Measurements from ENCODE around the gene CDH4. TPM values are rescaled to one million over a fixed set of nuclear protein-coding genes. Genes with fewer than 3 reads are reported as not detected.

The CDH4 gene
- total and polyA plus RNA-seq, 2 donors (not counting 1 experiment from before 2014, with no cell fraction given), result not detected

- Mint-ChIP-seq H3K4me1 (no peaks in the 10 kb centered on the region), H3K27ac (no peak overlapping the region), H3K4me3 (no peak overlapping the region), H3K27me3 (no peaks in the 10 kb centered on the region), H3K9me3 (ENCODE audit: insufficient read depth) (peaks cover 3% of the 10 kb centered on the region)
- no peak overlapping the region for H3K4me3 ChIP-seq (ENCODE audit: control extremely low read depth in 1 of 5, extremely low read depth in 1 of 5, insufficient read depth in 1 of 5, low read depth in 2 of 5, low read length in 4 of 5)
- 99% methylated on average over 7 of the region's 10 CpGs for WGBS (ENCODE audit: insufficient coverage)
- no peak for DNase-seq
- H3K36me3 ChIP-seq (replicated peaks in 1 of 2; ENCODE audit: control extremely low read depth in 1 of 2, control insufficient read depth in 1 of 2, extremely low read depth in 1 of 2, insufficient read depth in 2 of 2, low read length in 1 of 2), result no peaks in the 10 kb centered on the region
- no peaks in the 10 kb centered on the region for H3K79me2 ChIP-seq (ENCODE audit: control insufficient read depth, insufficient read depth, low read length)
- peaks cover 0 to 25% (median 5%) of the 10 kb centered on the region in 3 donors for H3K9me3 ChIP-seq (ENCODE audit: control extremely low read depth in 1 of 3, control insufficient read depth in 2 of 3, insufficient read depth in 1 of 3, low read length in 2 of 3)
- intact Hi-C loops (cut with micrococcal nuclease), result no loop called here
- TF ChIP-seq CTCF (IDR thresholded peaks at IDR 0.05), result no peak
- no peak for TF ChIP-seq EZH2 (IDR thresholded peaks at IDR 0.05; ENCODE audit: borderline replicate concordance, insufficient read depth, low read depth, low read length, poor library complexity, severe bottlenecking)
- no peaks in the 10 kb centered on the region for H4K20me1 ChIP-seq (ENCODE audit: control insufficient read depth, insufficient read depth, low read length, poor library complexity, severe bottlenecking)
- no peak overlapping the region for H3K27ac ChIP-seq (ENCODE audit: low read length in 2 of 2)
- no peak for ATAC-seq (ENCODE audit: low read depth)
- no peak overlapping the region for H2AFZ ChIP-seq (ENCODE audit: insufficient read depth, low read depth, low read length, poor library complexity, severe bottlenecking)
- H3K4me2 ChIP-seq (replicated peaks; ENCODE audit: low read depth, low read length, poor library complexity, severe bottlenecking), result no peak overlapping the region
- no peak overlapping the region for H3K9ac ChIP-seq (ENCODE audit: low read length)
- no peaks in the 10 kb centered on the region for H3K27me3 ChIP-seq (replicated peaks in 1 of 4; ENCODE audit: control extremely low read depth in 1 of 4, control insufficient read depth in 3 of 4, insufficient read depth in 4 of 4, low read length in 3 of 4)
- ChIA-PET CTCF (no interaction called here), POLR2A (no interaction called here)
- H3K4me1 ChIP-seq (ENCODE audit: control insufficient read depth in 2 of 2, insufficient read depth in 2 of 2, low read length in 2 of 2), result no peaks in the 10 kb centered on the region
Observed at GRCh38 chr20:61451009-61451408, 198.9 kb downstream of the CDH4 start.

DNA sequence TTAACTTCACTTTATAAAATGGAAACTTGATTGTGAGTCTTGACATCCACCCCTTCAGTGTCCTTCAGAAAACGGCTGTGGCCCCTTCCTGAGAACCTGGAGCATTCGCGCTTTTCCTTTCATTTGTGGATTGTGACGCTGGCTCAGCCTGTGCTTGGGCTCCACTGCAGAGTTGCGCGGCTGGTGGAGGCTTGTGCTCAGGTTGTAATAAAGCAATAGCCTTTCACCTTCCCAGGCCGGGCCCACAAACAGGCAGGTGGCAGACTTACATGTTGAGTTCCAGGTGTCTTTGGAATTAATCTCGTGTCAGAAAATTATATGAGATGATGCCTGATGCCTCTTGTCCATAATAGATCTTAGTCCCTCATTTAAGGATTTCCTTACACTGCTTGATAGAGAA, 199.9 kb downstream of the CDH4 start:
- Histone ChIP-seq H3K27ac (ENCODE audit: low read length in 2 of 2) (no peak overlapping the region), H3K4me1 (ENCODE audit: control insufficient read depth in 2 of 2, insufficient read depth in 2 of 2, low read length in 2 of 2) (no peaks in the 10 kb centered on the region), H3K4me2 (replicated peaks; ENCODE audit: low read depth, low read length, poor library complexity, severe bottlenecking) (no peak overlapping the region), H3K9me3 (ENCODE audit: control extremely low read depth in 1 of 3, control insufficient read depth in 2 of 3, insufficient read depth in 1 of 3, low read length in 2 of 3) (peaks cover 0 to 25% (median 5%) of the 10 kb centered on the region in 3 donors), H3K9ac (ENCODE audit: low read length) (no peak overlapping the region), H2AFZ (ENCODE audit: insufficient read depth, low read depth, low read length, poor library complexity, severe bottlenecking) (no peak overlapping the region), H3K79me2 (ENCODE audit: control insufficient read depth, insufficient read depth, low read length) (no peaks in the 10 kb centered on the region), H4K20me1 (ENCODE audit: control insufficient read depth, insufficient read depth, low read length, poor library complexity, severe bottlenecking) (no peaks in the 10 kb centered on the region), H3K4me3 (ENCODE audit: control extremely low read depth in 1 of 5, extremely low read depth in 1 of 5, insufficient read depth in 1 of 5, low read depth in 2 of 5, low read length in 4 of 5) (no peak overlapping the region), H3K27me3 (replicated peaks in 1 of 4; ENCODE audit: control extremely low read depth in 1 of 4, control insufficient read depth in 3 of 4, insufficient read depth in 4 of 4, low read length in 3 of 4) (no peaks in the 10 kb centered on the region), H3K36me3 (replicated peaks in 1 of 2; ENCODE audit: control extremely low read depth in 1 of 2, control insufficient read depth in 1 of 2, extremely low read depth in 1 of 2, insufficient read depth in 2 of 2, low read length in 1 of 2) (no peaks in the 10 kb centered on the region)
- H3K27ac Mint-ChIP-seq, result no peak overlapping the region
- WGBS (ENCODE audit: insufficient coverage), result 93% methylated on average over 3 of the region's 8 CpGs
- ChIA-PET CTCF (no interaction called here), POLR2A (no interaction called here)
- TF ChIP-seq CTCF (IDR thresholded peaks at IDR 0.05), result no peak
- no peak for TF ChIP-seq EZH2 (IDR thresholded peaks at IDR 0.05; ENCODE audit: borderline replicate concordance, insufficient read depth, low read depth, low read length, poor library complexity, severe bottlenecking)
- no peaks in the 10 kb centered on the region for H3K27me3 Mint-ChIP-seq
- H3K4me1 Mint-ChIP-seq, result no peaks in the 10 kb centered on the region
- DNase-seq (no peak), ATAC-seq (ENCODE audit: low read depth) (no peak)
- H3K9me3 Mint-ChIP-seq (ENCODE audit: insufficient read depth), result peaks cover 3% of the 10 kb centered on the region
- intact Hi-C loops (cut with micrococcal nuclease), result no loop called here
- H3K4me3 Mint-ChIP-seq, result no peak overlapping the region

Data from B cell (primary cell).